HL-60/S4 (cell line): ENCODE data around the gene TMEM39B.
"Not testable (repeated sequence)": the region's sequence is repeated elsewhere in the genome, so short reads cannot be mapped to it uniquely, and the experiment has no call there.

ENCODE experiments used
- in situ Hi-C: fragments of 300-500 bp; cut with MboI; formaldehyde crosslinking; loops from 2 replicates; pipeline ENCODE4 v1.14.3; 2022; ENCODE audit warnings: low sequenced_read_pairs

TMEM39B gene

DNA sequence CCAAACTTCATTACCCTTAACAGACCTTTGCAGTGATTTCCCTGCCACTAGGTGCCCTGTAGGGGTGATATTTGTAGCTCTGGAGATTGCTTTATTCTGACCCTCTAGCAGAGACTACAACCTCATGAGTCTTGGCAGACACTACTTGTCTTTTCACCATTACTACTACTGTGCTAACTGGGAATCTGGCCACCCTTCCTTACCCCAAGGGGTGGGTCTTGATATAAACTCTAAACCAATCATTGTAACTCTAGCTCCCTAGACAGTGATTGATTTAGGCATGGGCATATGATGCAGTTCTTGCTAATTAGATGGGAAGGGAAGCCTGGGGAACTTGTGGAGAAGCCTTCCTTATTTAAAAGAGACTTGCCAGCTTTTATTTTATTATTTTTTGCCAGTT, 39.0 kb downstream of the TMEM39B start:
- in situ Hi-C loops = no loop called here

- in situ Hi-C loops = no loop called here
These were observed 40.2 kb downstream of the TMEM39B start for GRCh38 chr1:32112806-32113375.

DNA sequence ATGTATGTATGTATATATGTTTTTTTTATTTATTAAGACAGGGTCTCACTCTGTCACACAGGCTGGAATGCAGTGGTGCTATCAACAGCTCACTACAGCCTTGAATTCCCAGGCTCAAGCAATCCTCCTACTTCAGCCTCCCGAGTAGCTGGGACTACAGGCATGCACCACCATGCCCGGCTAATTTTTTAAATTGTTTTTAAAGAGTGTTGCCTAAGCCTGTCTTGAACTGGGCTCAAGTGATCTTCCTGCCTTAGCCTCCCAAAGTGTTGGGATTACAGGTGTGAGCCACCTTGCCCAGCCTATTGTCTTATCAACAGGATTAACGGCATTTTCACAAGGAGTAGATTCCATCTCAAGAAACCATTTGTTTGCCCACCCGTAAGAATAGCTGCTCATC, 40.7 kb downstream of the TMEM39B start:
- in situ Hi-C loops = not testable (repeated sequence)

- in situ Hi-C loops = no loop called here
These were observed 41.7 kb downstream of the TMEM39B start for GRCh38 chr1:32114420-32114819.

DNA sequence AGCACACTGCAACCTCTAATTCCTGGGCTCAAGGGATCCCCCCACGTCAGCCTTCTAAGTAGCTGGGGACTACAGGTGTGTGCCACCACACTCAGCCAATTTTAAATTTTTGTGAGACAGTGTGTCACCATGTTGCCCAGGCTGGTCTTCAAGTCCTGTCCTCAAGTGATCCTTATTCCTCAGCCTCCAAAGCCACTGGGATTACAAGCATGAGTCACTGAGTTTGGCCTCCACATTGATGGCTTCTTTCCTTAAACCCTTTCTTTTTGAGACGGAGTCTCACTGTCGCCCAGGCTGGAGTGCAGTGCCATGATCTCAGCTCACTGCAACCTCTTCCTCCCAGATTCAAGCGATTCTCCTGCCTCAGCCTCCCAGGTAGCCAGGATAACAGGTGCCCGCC, 42.8 kb downstream of the TMEM39B start:
- in situ Hi-C loops = no loop called here

- in situ Hi-C loops = no loop called here
These were observed 43.8 kb downstream of the TMEM39B start for GRCh38 chr1:32116531-32116930.

GRCh38 chr1:32122151-32122550, 49.4 kb downstream of the TMEM39B start:
- in situ Hi-C loops = no loop called here

DNA sequence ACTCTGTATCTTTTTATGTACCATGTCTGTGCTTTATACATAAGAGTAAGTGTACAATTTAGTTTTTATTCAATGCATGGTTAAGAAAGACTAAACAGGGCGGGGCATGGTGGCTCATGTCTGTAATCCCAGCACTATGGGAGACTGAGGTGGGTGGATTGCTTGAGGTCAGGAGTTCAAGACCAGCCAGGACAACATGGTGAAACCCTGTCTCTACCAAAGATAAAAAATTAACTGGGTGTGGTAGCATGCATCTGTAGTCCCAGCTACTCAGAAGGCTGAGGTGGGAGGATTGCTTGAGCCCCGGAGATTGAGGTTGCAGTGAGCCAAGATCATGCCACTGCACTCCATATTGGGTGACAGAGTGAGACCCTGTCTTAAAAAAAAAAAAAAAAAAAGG, 50.6 kb downstream of the TMEM39B start:
- in situ Hi-C loops = not testable (repeated sequence)

GRCh38 chr1:32125313-32125712, 52.6 kb downstream of the TMEM39B start:
- in situ Hi-C loops = no loop called here

GRCh38 chr1:32126770-32127169, 54.0 kb downstream of the TMEM39B start:
- in situ Hi-C loops = no loop called here

DNA sequence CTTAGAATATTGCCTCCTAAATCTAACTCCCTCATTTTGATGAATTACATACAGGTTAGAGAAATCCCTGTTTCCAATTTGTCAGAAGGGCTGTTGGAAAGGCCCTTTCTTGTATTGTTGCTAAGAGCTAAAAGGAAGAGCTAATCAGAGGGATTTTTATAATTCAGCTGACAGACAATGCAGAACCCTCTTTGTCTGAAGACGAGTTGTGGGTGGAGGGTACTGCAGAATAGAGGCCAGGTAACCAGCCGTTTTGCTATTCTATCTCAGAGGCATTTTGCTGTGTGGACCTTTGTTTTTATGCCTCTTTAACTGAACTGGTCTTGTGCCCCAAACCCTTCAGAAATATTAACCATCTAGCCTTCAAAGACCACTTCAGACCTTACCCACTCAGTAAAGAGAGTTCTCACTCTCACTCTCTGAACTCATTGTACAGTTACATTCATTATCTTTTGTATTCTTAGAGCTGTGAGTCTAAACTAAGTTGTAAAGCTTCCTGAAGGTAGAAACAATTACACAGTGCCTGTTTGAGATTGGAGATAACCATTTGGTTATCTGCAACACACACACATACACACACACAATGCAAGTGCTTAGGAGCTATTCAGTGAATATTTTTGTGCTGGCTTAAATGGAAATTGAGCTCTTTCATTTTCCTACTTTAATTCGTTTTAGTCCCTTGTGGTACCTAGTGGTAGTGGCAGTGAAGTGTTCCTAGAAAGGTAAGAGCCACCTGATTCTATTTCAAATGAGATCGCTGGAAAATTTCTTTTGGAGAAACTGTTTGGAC, 54.9 kb downstream of the TMEM39B start:
- in situ Hi-C loops = no loop called here

DNA sequence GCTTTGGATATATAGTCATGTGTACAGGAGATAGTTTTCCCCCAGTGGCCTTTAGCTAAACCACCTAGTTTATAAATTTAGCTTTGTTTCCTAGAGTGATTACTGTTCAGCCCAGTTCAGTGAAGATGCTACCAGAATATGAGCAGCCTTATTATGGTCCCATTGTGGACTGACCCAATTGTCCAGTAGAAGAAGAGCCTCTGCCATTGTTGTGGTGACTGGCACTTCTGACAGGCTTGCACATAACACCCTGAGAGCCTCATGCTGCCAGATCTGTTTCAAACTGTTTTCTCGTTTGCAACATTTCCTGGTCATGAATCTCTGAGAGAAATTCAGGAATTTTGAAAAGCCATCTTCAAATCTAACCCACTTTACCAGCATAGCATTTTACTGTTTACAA, 55.7 kb downstream of the TMEM39B start:
- in situ Hi-C loops = no loop called here

GRCh38 chr1:32128964-32129363, 56.2 kb downstream of the TMEM39B start:
- in situ Hi-C loops = no loop called here

- in situ Hi-C loops = not testable (repeated sequence)
These were observed 61.2 kb downstream of the TMEM39B start for GRCh38 chr1:32133950-32134280.

- in situ Hi-C loops = no loop called here
These were observed 64.4 kb downstream of the TMEM39B start for GRCh38 chr1:32137111-32137510.

DNA sequence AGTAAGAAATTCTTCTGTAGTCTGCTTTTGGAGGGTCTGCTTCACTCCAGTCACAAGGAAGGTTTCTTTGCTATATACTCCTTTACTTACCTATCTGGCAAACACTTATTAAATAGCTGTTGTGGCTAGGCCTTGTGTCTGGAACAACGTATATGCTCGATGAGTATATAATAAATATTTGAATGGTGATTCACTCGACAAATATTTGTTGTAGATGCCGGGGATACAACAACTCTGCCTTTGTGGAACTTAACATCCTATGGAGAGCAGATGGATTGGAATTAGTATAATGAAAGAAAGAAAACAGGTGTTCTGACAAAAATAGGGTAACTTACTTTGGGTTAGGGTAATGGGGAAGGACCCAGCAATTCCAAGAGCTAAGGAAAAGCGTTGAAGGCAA, 66.2 kb downstream of the TMEM39B start:
- in situ Hi-C loops = no loop called here

- in situ Hi-C loops = no loop called here
These were observed 69.9 kb downstream of the TMEM39B start for GRCh38 chr1:32142446-32143301.

GRCh38 chr1:32143302-32143695, 70.6 kb downstream of the TMEM39B start:
- in situ Hi-C loops = not testable (repeated sequence)

DNA sequence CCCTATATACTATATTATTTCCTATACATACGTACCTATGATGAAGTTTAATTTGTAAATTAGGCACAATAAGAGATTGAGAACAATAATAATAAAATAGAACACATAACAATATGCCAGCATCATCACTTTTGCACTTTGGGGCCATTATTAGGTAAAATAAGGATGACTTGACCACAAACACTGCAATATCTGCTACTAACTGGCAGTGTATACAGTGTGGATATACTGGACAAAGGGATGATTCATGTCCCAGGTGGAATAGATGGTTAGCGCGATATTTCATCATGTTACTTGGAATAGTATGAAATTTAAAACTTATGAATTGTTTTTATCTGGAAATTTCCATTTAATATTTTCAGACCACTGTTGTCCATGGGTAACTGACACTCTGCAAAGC, 71.3 kb downstream of the TMEM39B start:
- in situ Hi-C loops = no loop called here

- in situ Hi-C loops = not testable (repeated sequence)
These were observed 75.1 kb downstream of the TMEM39B start for GRCh38 chr1:32147799-32148198.

GRCh38 chr1:32150847-32151246, 78.1 kb downstream of the TMEM39B start:
- in situ Hi-C loops = no loop called here

- in situ Hi-C loops = no loop called here
These were observed 78.6 kb downstream of the TMEM39B start for GRCh38 chr1:32151319-32151787.
